ENCODE results near the gene EFCAB11.
"Not testable (repeated sequence)": the region's sequence is repeated elsewhere in the genome, so short reads cannot be mapped to it uniquely, and the experiment has no call there.

Gene EFCAB11

GRCh38 chr14:89910691-89911009 lies 43.9 kb downstream of the EFCAB11 start:
- DNase-seq = no peak

- DNase-seq = no peak
Observed at GRCh38 chr14:89909586-89909985, 44.9 kb downstream of the EFCAB11 start.

- DNase-seq = peak; percentile 68
Observed at GRCh38 chr14:89908712-89909450, 45.6 kb downstream of the EFCAB11 start.

- DNase-seq = no peak
Observed at GRCh38 chr14:89907655-89908054, 46.9 kb downstream of the EFCAB11 start.

- no peak for DNase-seq
Observed at GRCh38 chr14:89906000-89906399, 48.5 kb downstream of the EFCAB11 start.

GRCh38 chr14:89903340-89903952 lies 51.1 kb downstream of the EFCAB11 start:
- DNase-seq = no peak

GRCh38 chr14:89902881-89903280 lies 51.6 kb downstream of the EFCAB11 start:
- DNase-seq = no peak

- no peak for DNase-seq
Observed at GRCh38 chr14:89900802-89901201, 53.7 kb downstream of the EFCAB11 start.

- peak; percentile 18 for DNase-seq
Observed at GRCh38 chr14:89899917-89900663, 54.4 kb downstream of the EFCAB11 start.

- no peak for DNase-seq
Observed at GRCh38 chr14:89899291-89899690, 55.2 kb downstream of the EFCAB11 start.

- not testable (repeated sequence) for DNase-seq
Observed at GRCh38 chr14:89893388-89893787, 61.1 kb downstream of the EFCAB11 start.

GRCh38 chr14:89892953-89893352 lies 61.6 kb downstream of the EFCAB11 start:
- DNase-seq = no peak

GRCh38 chr14:89891721-89892120 lies 62.8 kb downstream of the EFCAB11 start:
- not testable (repeated sequence) for DNase-seq

GRCh38 chr14:89891055-89891454 lies 63.5 kb downstream of the EFCAB11 start:
- DNase-seq = no peak

GRCh38 chr14:89890589-89890988 lies 63.9 kb downstream of the EFCAB11 start:
- no peak for DNase-seq

- no peak for DNase-seq
Observed at GRCh38 chr14:89889626-89890025, 64.9 kb downstream of the EFCAB11 start.

- DNase-seq = no peak
Observed at GRCh38 chr14:89884761-89885160, 69.8 kb downstream of the EFCAB11 start.

GRCh38 chr14:89881839-89882238 lies 72.7 kb downstream of the EFCAB11 start:
- DNase-seq = no peak

- DNase-seq = not testable (repeated sequence)
Observed at GRCh38 chr14:89874091-89874490, 80.4 kb downstream of the EFCAB11 start.

GRCh38 chr14:89870316-89870715 lies 84.2 kb downstream of the EFCAB11 start:
- DNase-seq = no peak

- no peak for DNase-seq
Observed at GRCh38 chr14:89869606-89870005, 84.9 kb downstream of the EFCAB11 start.

- DNase-seq = no peak
Observed at GRCh38 chr14:89866458-89866857, 88.1 kb downstream of the EFCAB11 start.

- DNase-seq = no peak
Observed at GRCh38 chr14:89865153-89865552, 89.4 kb downstream of the EFCAB11 start.

- no peak for DNase-seq
Observed at GRCh38 chr14:89862856-89863255, 91.7 kb downstream of the EFCAB11 start.
